ENCODE measurements around the gene GPATCH3. TPM values are rescaled to one million over a fixed set of nuclear protein-coding genes. Genes with fewer than 3 reads are reported as not detected.

Gene GPATCH3
- total RNA-seq, 4 donors from 2014 or later = 9.7 to 23.5 (median 13.0) TPM

- intact Hi-C loops (cut with DNase I; ENCODE audit: low total_unique reads) = no loop called here
- TF ChIP-seq CTCF (IDR thresholded peaks at IDR 0.05) = no peak
- no peak for TF ChIP-seq POLR2A (IDR thresholded peaks at IDR 0.05)
- no peak for DNase-seq (ENCODE audit: low spot score in 2 of 2)
- WGBS, 2 donors = 50 to 76% methylated on average over 2 of the region's 2 CpGs
- no peak overlapping the region for H3K4me3 ChIP-seq (ENCODE audit: low read depth, poor library complexity, severe bottlenecking)
These were observed 11.9 kb upstream of the GPATCH3 start for GRCh38 chr1:26912147-26912490.

DNA sequence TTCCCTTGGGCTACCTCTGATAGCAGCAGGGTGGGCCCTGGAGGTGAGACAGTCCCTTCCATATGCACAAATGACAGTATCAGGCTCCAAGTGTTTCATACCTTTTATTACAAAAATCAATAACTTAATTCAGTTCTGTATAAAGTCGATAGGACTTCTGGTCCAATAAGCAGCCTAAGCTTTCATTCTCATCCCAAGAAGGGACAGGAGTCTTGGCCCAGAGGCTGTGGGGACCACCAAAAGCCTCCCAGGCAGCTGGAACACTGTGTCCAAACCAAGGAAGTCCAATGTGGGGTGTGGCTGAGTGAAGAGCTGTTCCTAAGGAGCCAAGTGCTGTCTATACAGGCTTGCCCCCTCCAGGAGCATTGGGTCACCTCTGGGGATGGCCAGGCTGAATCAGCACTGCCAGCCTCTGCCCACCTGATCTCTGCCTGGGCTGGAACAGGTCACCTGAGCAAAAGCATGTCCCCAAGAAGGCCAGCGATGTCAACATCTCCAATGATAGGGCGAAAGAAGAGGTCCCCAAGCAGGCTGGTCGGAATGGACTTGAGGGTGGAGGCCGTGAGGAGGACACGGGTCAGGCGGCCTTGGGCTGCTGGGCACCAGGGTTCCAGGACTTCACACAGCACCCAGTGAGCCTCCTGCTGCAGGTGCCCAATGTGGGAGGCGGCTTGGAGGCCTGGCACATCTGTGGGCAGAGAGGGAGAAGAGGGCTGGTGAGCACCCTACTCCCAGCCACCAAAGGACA is 11.3 kb upstream of the GPATCH3 start:
- no peak for TF ChIP-seq CTCF (IDR thresholded peaks at IDR 0.05)
- no peak for TF ChIP-seq POLR2A (IDR thresholded peaks at IDR 0.05)
- no peak for DNase-seq (ENCODE audit: low spot score in 2 of 2)
- H3K4me3 ChIP-seq (ENCODE audit: low read depth, poor library complexity, severe bottlenecking) = no peak overlapping the region
- 89 to 93% methylated on average over 8 of the region's 8 CpGs for WGBS, 2 donors
- intact Hi-C loops (cut with DNase I; ENCODE audit: low total_unique reads) = no loop called here

DNA sequence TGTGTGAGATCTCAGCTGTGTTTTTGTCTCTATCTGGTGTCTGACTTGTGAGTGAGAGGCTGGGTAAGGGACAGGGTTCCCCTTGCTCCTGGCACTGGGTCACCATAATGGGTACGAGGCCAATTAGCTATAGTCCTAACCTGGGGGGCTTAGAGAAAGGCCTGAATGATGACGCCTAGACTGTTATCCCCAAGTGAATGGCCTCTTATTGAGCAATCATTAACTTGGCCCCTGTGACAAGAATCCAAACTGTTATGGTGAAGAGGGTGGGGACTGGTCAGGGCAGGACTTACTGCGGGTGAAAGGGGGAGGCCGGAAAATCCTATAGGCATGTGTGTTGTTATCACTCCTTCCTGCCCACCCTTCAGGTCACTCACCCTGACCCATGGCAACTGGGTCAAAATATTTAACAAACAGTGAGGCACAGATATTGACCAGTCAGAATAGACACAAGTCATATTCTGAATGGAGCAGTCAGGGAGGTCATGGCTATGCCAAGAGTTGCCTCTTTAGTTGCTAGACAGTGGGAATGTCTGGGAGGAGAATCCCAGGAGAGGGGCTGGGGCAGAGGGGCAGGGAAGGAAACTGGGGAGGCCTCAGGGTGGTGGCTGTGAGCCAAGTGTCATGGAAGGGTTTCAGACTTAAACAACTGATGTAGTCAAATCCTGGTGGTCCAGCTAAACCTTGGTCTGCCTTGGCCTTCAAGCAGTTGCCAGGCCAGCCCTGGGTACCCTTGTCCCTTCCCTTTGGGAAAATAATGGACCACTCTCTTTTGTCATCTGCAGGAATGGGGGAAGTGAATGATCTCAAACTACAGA is 10.3 kb upstream of the GPATCH3 start:
- no peak overlapping the region for H3K4me3 ChIP-seq (ENCODE audit: low read depth, poor library complexity, severe bottlenecking)
- no peak for DNase-seq (ENCODE audit: low spot score in 2 of 2)
- intact Hi-C loops (cut with DNase I; ENCODE audit: low total_unique reads) = no loop called here
- 83 to 84% methylated on average over 4 of the region's 4 CpGs for WGBS, 2 donors
- no peak for TF ChIP-seq POLR2A (IDR thresholded peaks at IDR 0.05)
- TF ChIP-seq CTCF (IDR thresholded peaks at IDR 0.05) = peak in 1 of 3 donors; percentile 8

GRCh38 chr1:26909951-26910342 is 9.7 kb upstream of the GPATCH3 start:
- intact Hi-C loops (cut with DNase I; ENCODE audit: low total_unique reads) = no loop called here
- WGBS, 2 donors = 80 to 81% methylated on average over 3 of the region's 3 CpGs
- no peak overlapping the region for H3K4me3 ChIP-seq (ENCODE audit: low read depth, poor library complexity, severe bottlenecking)
- TF ChIP-seq CTCF (IDR thresholded peaks at IDR 0.05) (no peak), POLR2A (IDR thresholded peaks at IDR 0.05) (no peak)
- no peak for DNase-seq (ENCODE audit: low spot score in 2 of 2)

- no peak for TF ChIP-seq POLR2A (IDR thresholded peaks at IDR 0.05)
- TF ChIP-seq CTCF (IDR thresholded peaks at IDR 0.05) = no peak
- no peak for DNase-seq (ENCODE audit: low spot score in 2 of 2)
- 28 to 42% methylated on average over 6 of the region's 6 CpGs for WGBS, 2 donors
- H3K4me3 ChIP-seq (ENCODE audit: low read depth, poor library complexity, severe bottlenecking) = no peak overlapping the region
- intact Hi-C loops (cut with DNase I; ENCODE audit: low total_unique reads) = no loop called here
These were observed 7.0 kb upstream of the GPATCH3 start for GRCh38 chr1:26907071-26907917.

Data from lower leg skin (tissue), 4 donors.